Activated CD4-positive, alpha-beta T cell treated with anti-CD3 and anti-CD28 coated beads, Interleukin-2, Interleukin-4, amounts not matched to agents 100 ng/mL and 50 ng/mL, durations not matched to agents 16 hours and 8 hours (primary cell): ENCODE measurements around the gene PTTG2.
"Not testable (repeated sequence)": the region's sequence is repeated elsewhere in the genome, so short reads cannot be mapped to it uniquely, and the experiment has no call there.

Source experiments
- DNase-seq: peaks from one replicate; pipeline ENCODE4 v3.0.0-alpha.2; 2020; ENCODE audit warnings: low spot score

The PTTG2 gene

DNA sequence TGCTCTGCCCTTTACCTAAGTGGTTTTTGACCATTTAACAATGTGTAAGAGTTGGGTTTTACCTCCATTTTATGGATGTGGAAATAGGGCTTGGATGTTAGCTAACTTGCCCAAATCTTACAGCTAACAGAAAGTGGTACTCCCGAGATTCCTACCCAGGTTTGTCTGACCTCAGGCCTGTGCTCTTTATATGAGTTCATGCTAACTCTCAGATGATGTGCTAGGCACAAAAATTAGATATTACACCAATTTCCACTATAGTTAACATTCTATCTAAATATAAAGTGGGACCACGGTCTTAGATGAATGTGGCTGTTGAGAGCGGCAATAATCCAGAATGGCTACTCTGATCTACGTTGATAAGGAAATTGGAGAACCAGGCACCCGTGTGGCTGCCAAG is at the start of gene PTTG2:
TSS of gene PTTG2 (plus strand) at position 301 of the 400 bp plus-strand sequence. CDS start at position 338, 37 bp downstream.
- DNase-seq, result no peak

DNA sequence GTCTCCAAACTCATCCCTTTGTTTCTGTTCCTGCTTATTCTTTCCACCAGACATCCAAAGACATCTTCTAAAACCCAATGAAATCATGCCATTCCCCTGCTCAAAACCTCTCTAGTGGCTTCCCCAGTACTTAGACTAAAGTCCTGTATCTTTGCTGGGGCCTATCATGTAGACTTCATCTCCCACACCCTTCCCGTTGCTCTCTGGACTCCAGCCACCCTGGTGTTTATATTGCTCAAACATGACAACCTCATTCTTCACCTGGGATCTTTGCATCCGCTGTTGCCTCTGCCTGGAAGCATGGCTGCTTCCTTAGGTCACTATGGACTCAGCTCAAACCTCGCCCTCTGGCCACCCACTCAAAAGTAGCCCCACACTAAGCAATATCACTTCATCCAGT is 45.7 kb upstream of the PTTG2 start:
- DNase-seq, result no peak

DNA sequence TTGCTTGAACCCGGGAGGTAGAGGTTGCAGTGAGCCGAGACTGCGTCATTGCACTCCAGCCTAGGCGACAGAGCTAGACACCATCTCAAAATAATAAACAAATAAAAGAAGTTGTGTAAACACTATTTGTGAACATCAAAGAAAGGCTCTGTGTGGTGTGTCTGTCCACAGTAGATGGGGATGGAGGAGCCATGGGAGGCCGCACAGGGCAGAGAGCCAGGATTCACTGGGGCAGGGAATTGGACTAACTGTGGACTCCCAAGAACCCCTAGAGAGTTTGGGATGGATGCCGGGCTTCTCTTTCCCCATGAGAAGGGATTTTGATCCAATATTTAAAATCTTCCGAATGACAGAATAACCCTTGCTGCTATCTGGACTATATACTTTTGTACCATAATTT is 42.8 kb upstream of the PTTG2 start:
- DNase-seq, result no peak

DNA sequence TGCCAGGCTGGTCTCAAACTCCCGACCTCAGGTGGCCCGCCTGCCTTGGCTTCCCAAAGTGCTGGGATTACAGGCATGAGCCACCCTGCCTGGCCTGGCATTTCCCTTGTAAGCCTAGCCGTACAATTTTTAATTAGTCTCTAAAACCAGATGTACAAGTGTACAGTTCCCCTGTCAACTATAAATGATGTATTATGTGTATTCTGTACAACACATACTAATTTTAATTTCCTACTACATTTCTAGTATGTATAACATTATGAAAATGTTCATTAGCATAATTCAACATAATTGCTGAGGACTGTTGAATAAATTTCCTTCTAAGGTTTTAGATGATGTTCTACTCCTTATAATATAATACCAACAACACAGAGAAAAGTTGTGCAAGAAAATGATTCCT is 41.5 kb upstream of the PTTG2 start:
- no peak for DNase-seq

DNA sequence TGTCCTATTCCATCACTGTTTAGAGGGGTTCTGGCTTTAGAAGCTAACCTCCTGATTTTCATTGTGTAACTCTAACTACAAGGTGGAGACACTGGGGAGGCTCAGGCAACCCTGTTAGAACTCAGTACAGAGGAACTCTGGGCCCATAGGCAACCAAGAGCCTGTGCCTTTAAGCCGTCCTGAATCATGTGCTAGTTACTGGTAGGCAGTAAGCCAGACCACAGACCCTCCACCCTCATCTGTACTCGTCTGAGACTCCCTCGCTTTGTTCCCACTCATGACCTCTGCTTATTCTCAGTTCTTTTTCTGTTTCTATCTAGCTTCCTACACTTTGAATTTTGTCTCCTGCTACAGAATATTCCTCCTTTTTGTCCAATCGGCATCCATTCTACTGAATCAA is 37.9 kb upstream of the PTTG2 start:
- no peak for DNase-seq

DNA sequence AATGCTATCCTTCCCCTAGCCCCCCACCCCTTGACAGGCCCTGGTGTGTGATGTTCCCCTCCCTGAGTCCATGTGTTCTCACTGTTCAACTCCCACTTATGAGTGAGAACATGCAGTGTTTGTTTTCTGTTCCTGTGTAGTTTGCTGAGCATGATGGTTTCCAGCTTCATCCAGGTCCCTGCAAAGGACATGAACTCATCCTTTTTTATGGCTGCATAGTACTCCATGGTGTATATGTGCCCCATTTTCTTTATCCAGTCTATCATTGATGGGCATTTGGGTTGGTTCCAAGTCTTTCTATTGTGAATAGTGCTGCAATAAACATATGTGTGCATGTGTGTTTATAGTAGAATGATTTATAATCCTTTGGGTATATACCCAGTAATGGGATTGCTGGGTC is 37.1 kb upstream of the PTTG2 start:
- not testable (repeated sequence) for DNase-seq

DNA sequence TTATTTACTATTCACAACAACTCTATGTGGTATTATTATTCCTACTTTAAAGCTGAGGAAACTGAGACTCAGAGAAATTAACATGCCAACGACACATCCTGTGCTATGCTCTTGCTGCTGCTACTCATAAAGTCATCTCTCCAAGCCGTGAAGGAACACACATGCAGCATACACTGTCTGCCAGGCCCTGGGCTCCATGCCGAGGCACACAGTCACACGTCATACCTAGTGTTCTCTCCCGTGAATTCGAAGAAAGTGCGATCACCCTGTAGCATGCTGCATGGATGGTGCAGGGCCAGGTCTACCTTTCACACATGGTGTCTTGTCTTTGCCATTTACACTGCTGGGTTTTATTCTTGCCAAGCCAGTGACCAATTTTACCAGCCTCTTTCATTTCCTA is 35.3 kb upstream of the PTTG2 start:
- no peak for DNase-seq

DNA sequence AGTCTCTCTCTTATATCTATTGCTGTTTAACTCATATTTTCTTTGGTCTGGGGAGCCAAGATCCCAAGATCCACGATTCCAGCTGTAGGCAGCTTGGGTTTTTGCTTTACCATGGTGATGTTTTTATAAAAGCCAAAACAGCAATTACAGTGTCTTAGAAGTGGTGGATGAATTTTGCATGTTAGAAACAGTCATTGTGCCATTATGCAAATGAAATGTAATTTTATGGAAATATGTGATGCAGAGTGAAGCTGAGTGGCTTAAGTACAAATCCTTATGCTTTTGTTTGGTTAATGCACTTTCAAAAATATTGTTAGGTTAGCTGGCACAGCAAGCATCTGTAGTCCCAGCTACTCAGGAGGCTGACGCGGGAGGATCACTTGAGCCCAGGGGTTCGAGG is 32.8 kb upstream of the PTTG2 start:
- no peak for DNase-seq

DNA sequence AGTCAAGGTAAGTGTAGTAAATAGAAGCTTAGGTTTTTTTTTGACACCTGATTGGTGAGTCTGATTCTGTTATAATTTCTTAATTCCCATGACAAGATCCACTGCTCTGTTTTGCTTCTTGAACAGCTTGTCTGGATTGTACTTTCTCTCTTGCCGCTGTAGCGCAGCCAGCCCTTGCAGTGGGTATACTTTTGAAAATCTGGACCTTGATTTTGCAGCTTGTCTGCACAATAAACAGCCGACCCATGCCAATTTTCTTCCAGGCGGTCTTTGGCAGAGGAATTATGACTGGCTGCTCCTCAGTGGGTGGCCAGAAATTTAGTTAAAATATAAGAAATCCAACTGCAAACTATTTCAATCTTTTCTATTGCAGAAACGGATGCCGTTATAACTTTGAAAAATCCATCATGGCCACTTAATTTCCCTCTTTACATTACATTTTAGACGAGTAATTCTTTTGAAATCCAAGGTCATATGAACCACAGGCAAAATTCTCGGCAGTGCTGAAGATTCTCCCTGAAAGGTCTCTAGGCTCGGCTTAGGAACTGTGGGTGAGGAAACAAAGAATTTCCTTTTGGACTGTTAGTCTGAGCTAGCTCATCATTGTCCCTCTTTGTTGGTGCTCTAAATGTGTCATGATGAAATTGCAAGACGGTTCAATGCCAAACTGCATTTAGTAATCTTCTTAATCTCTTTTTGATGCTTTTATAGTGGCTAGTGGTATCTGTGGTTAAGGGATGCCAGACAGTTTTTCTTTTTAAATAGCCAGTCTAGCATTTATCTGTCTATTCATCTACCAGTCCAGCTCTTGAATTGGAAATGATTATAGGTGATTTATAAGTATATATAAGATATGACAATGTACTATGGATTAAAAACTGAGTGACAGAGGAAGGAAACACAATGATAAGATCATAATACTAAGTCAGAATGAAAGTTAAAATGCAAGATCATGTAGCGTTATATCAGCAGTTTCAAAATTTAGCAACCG is 31.5 kb upstream of the PTTG2 start:
- DNase-seq, result peak; percentile 44

DNA sequence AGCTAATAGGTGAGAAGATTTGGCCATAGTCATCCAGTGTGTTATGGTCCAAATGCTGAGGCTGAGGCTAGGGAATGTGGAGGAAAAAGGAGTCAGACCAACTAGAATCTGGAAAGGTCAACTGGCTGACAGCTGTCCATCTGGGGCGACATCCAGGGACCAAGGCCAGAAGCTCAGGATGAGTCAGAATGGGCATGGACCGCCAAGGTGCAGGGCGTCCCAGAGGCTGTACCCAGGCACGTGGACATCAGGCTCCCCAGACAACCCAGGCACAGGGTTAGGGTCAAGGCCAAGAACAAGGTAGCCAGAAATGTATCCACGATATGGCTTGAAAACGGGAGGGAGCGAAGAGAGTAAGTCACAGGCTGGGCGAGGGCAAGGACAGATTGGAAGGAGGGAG is 26.1 kb upstream of the PTTG2 start:
- no peak for DNase-seq

DNA sequence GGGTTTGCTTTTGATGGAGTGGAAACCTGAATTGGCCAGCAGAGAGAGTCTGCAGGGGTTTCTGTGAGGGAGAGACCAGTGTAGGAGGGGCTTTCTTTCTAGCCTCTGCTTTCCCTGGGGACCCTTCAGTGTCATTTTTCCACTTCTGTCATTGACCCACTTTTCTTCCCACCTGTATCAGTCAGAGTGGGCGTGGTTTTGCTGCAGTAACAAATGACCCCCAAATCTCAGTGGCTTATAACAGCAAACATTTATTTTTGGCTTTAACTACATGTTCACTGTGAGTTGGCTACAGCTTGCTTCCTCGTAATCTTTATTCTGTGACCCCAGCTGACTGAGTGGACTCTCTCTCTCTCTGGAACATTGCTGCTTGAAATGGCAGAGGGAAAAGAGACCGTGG is 25.6 kb upstream of the PTTG2 start:
- DNase-seq, result no peak

DNA sequence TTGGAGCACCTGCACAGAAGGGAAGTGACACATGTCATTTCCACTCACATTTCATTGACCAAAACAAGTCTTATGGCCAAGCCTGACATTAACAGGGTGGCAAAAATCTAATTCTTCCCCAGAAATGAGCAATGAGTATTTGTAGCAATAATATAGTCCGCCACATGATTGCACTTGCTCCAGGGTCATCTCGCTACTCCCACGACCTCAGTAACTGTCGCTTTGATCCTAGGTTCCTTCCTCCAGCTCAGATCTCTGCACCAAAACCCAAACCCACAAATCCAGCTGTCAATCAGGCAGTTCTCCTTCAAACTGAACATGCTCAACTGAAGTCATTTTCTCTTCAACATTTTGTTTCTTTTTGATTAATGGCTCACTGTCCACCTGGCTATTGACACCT is 25.2 kb upstream of the PTTG2 start:
- DNase-seq, result no peak

DNA sequence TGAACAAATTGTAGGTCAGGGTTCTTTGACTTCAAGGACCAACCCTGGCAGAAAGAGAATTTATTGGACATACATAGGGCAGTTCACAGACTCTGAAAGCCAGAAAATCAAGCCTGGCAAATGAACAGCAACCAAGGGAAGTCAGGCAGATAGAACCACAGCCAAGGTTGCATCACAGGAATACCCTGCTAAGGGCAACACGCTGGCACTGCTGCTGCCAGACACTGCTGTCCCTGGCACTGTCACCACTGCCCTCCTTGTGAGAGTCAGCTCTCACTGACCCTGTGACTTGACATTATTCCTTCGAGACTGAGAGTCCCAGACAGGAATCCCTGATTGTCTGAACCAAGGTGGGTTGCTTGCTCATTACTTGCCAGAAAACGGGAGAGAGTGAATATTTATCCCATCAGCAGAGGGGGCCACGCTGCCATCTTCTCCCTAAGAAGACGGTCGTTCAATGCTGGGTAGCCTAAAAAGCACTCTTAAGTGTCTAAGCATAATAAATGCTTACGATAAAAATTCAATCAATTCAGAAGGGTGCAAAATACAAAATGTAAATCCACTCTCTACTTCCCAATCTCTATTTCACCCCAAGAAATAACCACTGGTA is 23.2 kb upstream of the PTTG2 start:
- DNase-seq, result no peak

DNA sequence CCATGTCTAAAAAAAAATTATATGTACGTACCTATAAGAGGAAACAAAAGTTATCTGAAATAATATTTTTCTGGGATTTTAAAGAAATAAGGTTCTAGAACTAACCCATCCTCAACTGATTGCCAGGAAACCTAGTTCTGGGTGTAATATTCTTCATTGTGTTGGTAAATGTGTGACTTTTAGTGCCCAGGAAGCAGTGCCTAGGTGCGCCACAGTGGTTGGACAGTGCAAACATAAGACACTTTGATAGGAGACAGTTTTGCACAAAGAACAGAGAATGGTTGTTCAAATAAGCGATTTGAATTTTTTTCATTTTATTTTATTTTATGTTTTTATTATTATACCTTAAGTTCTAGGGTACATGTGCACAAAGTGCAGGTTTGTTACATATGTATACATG is 22.0 kb upstream of the PTTG2 start:
- no peak for DNase-seq

DNA sequence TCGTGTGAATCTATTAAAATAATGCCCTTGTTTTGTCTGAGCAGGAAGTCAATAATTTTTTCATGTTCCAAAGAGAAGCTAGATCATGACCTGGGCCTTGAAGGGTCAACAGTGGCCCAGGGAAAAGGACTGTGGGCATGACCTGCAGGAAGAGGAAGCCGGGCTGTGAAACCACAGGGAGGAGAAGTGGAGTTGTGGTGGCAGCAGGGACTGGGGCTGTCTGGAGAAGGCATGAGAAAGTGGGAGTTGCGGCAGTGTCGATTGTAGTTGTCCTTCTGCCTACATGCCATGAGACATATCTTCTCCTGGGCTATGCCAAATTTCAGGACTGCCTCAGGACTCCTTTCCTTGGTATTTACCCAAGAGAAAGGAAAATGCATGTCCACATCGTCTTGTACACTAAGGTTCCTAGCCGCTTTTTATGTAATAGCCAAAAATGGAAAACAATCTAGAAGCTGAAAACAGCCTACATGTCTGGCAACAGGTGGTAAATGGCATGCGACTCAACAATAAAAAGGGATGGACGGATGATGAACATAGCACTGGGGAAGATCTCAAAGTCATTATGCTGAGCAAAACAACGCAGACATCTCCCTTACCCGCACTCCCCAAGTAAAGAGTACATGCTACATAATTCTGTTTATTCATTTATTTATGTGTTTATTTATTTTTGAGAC is 13.6 kb upstream of the PTTG2 start:
- DNase-seq, result no peak

DNA sequence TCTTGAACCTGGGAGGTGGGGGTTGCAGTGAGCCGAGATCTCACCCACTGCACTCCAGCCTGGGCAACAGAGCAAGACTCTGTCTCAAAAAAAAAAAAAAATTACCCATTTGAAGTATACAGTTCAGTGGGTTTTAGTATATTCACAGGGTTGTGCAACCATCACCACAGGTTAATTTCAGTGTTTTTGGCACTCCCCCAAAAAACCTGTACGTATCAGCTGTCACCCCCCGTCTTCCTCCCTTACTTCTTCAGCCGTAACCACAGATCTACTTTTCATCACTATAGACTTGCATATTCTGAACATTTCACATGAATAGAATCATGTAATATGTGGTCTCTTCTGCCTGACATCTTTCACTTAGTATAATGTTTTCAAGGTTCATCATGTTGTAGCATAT is 11.7 kb upstream of the PTTG2 start:
- DNase-seq, result no peak

DNA sequence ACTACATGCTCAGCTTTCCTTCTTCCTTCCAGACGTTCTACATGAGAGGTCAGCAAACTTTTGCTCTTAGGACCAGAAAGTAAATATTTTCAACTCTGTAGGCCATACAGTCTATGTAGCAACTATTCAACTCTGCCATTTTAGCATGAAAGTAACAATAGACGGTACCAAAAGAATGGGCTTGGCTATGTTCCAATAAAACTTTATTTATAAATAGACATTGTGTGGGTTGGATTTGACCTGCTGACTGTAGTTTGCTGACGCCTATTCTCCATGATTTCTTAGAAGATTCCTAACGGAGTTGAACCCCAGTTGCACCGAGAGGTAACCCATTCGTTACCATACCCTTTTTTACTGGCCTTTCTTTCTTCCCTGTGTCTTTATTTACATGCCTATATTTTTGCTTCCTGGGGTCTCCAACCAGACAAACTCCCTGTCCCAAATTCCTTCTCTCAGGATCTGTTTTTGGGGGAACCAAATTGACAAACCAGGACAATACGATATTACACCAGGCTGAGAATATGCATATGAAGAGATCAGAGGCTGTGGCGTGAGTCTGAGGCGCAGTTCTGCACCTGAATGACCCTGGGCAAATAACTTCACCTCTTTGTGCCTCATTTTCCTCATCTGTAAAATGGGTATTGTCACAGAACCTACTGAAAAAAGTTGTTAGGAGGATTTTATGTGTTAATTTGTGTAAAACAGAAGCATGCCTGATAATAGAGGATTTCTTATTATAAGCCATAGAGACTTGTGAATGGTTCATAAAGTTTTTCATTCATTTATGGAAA is 10.4 kb upstream of the PTTG2 start:
- DNase-seq, result no peak

DNA sequence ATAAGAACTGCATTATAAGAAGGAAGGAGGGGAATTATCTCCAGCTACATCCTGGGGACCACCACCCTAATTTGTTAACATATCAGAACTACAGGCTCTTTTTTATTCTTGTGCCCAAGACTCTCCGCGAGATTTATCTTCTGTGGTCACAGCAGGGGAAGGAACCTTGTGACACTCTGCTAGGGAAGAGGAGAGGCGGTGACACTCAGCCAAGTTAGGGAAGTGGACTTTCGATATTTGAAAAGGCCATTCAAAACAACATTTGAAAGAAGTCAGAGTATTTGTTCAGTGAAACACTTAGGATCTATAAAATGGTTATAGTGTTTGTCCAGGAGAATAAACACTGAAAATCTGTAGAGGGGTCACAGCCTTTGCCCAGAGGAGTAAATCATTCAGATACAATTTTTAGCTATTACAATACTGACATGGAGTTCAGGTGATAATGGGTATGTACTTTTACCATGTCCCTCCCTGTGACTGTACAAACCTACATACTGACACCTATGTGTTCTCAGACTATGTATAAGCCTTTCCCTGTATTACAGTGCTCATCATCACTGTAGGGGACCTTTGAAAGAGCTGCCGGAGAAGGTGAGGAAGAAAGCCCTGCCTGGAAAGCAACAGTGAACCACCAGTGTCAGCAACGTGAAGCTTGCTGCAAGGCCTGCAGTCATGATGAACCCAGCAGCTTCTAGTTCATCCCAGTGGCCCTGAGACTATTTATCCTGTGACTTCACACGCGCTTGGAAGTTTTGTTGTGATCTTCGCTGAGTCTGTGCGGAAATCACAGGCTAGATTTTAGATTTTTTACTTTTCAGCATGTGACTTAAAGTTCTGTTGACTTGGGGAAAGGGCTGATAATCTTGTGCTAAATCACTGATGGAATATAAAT is 8.5 kb upstream of the PTTG2 start:
- DNase-seq, result no peak

DNA sequence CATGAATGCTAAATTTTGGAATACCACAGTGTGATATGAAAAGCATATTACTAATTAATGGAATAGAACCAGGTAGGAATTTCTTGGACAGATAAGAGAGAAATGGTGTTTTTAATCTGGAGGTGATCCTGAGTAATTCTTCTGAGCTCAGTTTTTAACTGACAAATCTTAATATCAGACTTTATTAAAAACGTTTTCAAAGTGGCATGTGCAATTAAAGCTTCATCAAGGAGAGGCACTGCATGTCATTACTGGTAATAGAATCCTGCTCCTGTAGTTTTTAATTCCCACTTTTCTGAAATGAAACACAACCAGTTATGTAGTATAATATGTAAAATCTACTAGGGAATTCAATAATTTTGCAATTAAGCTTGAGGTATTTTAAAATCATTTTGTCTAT is 7.0 kb upstream of the PTTG2 start:
- no peak for DNase-seq

DNA sequence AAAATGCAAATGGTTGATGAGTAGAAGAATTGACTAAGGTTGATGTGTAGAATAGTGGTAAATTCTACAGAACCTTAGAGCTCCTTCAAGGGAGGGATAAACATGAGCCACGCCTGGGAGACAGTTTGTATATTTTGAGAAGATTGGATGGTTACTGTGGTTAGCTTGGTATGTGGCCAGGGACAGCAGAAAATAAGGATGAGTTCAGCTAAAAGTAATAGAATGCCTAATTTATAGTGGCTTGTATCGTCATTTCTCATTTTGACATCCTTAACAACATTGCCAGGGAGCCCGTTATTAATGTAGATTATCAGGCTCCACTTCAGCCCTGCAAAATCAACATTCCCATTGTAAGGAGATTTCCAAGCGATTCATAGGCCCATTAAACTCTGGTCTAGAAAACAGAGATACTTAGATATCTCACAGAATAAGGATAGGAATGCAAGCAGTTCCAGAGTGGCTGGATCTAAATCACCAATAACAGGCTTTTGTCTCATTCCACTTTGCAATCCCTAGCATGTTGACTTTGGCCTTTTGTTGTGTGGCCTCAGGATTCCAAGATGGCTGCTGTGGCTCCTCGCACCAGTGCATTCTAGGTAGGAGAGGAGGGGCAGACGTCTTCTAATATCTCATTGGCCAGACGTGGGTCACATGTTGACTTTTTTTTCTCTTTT is 6.4 kb upstream of the PTTG2 start:
- DNase-seq, result no peak

DNA sequence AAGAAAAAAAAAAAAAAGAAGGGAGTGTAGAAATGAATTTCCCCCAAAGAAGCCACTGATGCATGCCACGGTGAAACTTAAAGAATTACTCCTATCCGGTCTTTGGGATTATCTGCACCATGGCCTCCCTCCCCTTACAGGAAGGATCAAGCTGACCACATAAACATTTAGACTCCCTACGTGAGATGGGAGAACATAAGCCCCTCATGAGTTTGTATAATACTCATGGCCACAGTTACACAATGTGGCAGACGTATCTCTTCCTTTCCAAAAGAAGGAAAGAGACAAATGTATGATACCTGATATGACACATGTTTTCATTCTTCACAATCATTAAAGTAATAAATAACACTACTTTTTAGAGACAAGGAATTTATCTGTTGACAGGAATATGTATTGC is 3.3 kb upstream of the PTTG2 start:
- DNase-seq, result no peak
